Activated naive CD4-positive, alpha-beta T cell treated with anti-CD3 and anti-CD28 coated beads, Interleukin-2, amount 50 U/mL, for 24 hours (primary cell): Measurements from ENCODE around the gene SMC5.

ENCODE experiments used
- H3K27ac Mint-ChIP-seq: one replicate; pipeline ENCODE4 v1.8.0; 2021; ENCODE audit warnings: mild to moderate bottlenecking, mixed read lengths
- H3K27me3 Mint-ChIP-seq: one replicate; pipeline ENCODE4 v1.8.0; 2021; ENCODE audit warnings: mixed read lengths
- H3K36me3 Mint-ChIP-seq: one replicate; pipeline ENCODE4 v1.8.0; 2021; ENCODE audit warnings: mixed read lengths
- H3K4me1 Mint-ChIP-seq: one replicate; pipeline ENCODE4 v1.8.0; 2021; ENCODE audit warnings: mixed read lengths
- H3K4me3 Mint-ChIP-seq: one replicate; pipeline ENCODE4 v1.8.0; 2021; ENCODE audit warnings: mild to moderate bottlenecking, mixed read lengths
- H3K9me3 Mint-ChIP-seq: one replicate; pipeline ENCODE4 v1.8.0; 2021; ENCODE audit warnings: mixed read lengths

SMC5 gene

GRCh38 chr9:70402213-70402612 is 143.4 kb downstream of the SMC5 start:
- Mint-ChIP-seq H3K4me1 (peaks cover 86% of the 10 kb centered on the region), H3K27me3 (no peaks in the 10 kb centered on the region), H3K27ac (peak overlapping the region; percentile 69), H3K9me3 (no peaks in the 10 kb centered on the region), H3K4me3 (no peak overlapping the region), H3K36me3 (peaks cover 2% of the 10 kb centered on the region)

- Mint-ChIP-seq H3K9me3 (no peaks in the 10 kb centered on the region), H3K4me3 (no peak overlapping the region), H3K4me1 (peaks cover 86% of the 10 kb centered on the region)
Measured at GRCh38 chr9:70403166-70403565, 144.4 kb downstream of the SMC5 start.

DNA sequence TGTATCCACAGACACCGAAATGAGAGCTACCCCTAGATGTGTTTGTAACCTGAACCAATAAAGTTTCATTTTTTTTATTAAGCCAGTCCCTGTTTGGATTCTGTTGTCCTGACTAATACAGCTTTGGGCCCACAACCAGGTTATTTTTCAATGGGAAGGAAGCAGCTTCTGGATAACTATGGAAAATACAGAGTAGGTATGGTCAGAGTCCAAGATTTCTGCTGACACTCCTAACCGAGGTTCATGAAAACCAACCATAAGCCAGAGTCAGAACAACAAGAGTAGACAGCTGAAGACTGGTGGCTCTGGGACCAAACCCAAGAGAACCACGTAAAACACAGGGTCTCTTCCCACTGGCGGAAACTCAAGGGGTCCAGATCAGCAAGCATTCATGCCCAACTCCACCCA is 144.8 kb downstream of the SMC5 start:
- H3K9me3 Mint-ChIP-seq: no peaks in the 10 kb centered on the region
- peak overlapping the region; percentile 76 for H3K27ac Mint-ChIP-seq
- no peaks in the 10 kb centered on the region for H3K27me3 Mint-ChIP-seq
- H3K36me3 Mint-ChIP-seq: peaks cover 2% of the 10 kb centered on the region
- no peak overlapping the region for H3K4me3 Mint-ChIP-seq
- H3K4me1 Mint-ChIP-seq: peaks cover 86% of the 10 kb centered on the region

More at GRCh38 chr9:70403166-70403565, 144.4 kb downstream of the SMC5 start:
- Mint-ChIP-seq H3K36me3 (peaks cover 2% of the 10 kb centered on the region), H3K27me3 (no peaks in the 10 kb centered on the region), H3K27ac (peak overlapping the region; percentile 76)

DNA sequence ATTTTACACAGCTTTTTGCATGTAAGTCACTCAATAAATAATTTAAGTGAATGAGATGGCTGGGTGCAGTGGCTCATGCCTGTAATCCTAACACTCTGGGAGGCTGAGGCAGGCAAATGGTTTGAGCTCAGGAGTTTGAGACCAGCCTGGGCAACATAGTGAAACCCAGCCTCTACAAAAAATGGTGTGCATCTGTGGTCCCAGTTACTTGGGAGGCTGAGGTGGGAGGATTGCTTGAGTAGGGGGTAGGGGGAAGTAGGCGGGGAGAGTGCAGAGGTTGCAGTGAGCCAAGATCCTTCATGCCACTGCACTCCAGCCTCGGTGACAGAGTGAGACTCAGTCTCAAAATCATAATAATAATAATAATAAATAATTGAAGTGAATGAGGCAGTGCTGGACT is 145.5 kb downstream of the SMC5 start:
- Mint-ChIP-seq H3K36me3 (peaks cover 2% of the 10 kb centered on the region), H3K27me3 (no peaks in the 10 kb centered on the region), H3K4me3 (peak overlapping the region; percentile 42), H3K27ac (peak overlapping the region; percentile 76), H3K4me1 (peaks cover 82% of the 10 kb centered on the region), H3K9me3 (no peaks in the 10 kb centered on the region)
